K562 (cell line): Measurements from ENCODE around the gene GMEB2. TPM values are rescaled to one million over a fixed set of nuclear protein-coding genes. Genes with fewer than 3 reads are reported as not detected.

Experiments
- BCL6 ChIP-seq: fragments of 250-450 bp; sonication (Bioruptor Pico); IDR thresholded peaks from 2 replicates; pipeline ENCODE4 v1.4.0; 2020
- FOXA1 ChIP-seq: fragments of 450-650 bp; IDR thresholded peaks from 2 replicates; pipeline ENCODE4 v1.6.1; 2016; ENCODE audit warnings: mild to moderate bottlenecking, borderline replicate concordance
- FOXJ3 ChIP-seq: sonication (generic); formaldehyde crosslinking; IDR thresholded peaks from 2 replicates; pipeline ENCODE4 v1.4.0; 2020; ENCODE audit warnings: mild to moderate bottlenecking, missing genetic modification reagents
- HDAC8 ChIP-seq: fragments of 450-650 bp; IDR thresholded peaks from 2 replicates; pipeline ENCODE4 v1.6.1; 2016; ENCODE audit warnings: mild to moderate bottlenecking, missing genetic modification characterization, moderate library complexity, missing compliant biosample characterization
- HNRNPH1 ChIP-seq: fragments of 200-400 bp; formaldehyde crosslinking; optimal IDR thresholded peaks from 2 replicates; pipeline ENCODE3; 2017; ENCODE audit warnings: low read depth, mild to moderate bottlenecking, low read length, moderate library complexity
- KLF10 ChIP-seq: fragments of 250-450 bp; sonication (Bioruptor Pico); IDR thresholded peaks from 2 replicates; pipeline ENCODE4 v1.6.1; 2021; ENCODE audit warnings: matching md5 sums
- MAX ChIP-seq: sonication (generic); formaldehyde crosslinking; IDR thresholded peaks from 2 replicates; pipeline ENCODE4 v1.9.0; 2022; ENCODE audit warnings: mild to moderate bottlenecking, missing genetic modification reagents
- MCM7 ChIP-seq, 2 experiments: fragments of 450-650 bp; IDR thresholded peaks; 2 replicates each; pipeline ENCODE4 v1.6.1; 2016 to 2018
- NFIC ChIP-seq: fragments of 450-650 bp; IDR thresholded peaks from 2 replicates; pipeline ENCODE4 v1.6.1; 2017; ENCODE audit warnings: mild to moderate bottlenecking, inconsistent platforms
- NFRKB ChIP-seq: fragments of 450-650 bp; IDR thresholded peaks from 2 replicates; pipeline ENCODE4 v1.6.1; 2016; ENCODE audit warnings: low read depth
- POLR3G ChIP-seq: IDR thresholded peaks from 2 replicates; pipeline ENCODE4 v1.6.1; 2011; ENCODE audit not compliant: insufficient read length, insufficient replicate concordance; ENCODE audit errors: extremely low read depth
- RBM22 ChIP-seq: fragments of 200-400 bp; formaldehyde crosslinking; IDR thresholded peaks from 2 replicates; pipeline ENCODE4 v1.6.1; 2018; ENCODE audit warnings: low read length, low read depth; ENCODE audit not compliant: poor library complexity, severe bottlenecking
- SLC30A9 ChIP-seq: fragments of 250-450 bp; sonication (Bioruptor Pico); IDR thresholded peaks from 2 replicates; pipeline ENCODE4 v1.8.0; 2022; ENCODE audit warnings: mild to moderate bottlenecking, moderate library complexity
- SRSF3 ChIP-seq: fragments of 200-400 bp; formaldehyde crosslinking; IDR thresholded peaks from 2 replicates; pipeline ENCODE4 v1.6.1; 2016; ENCODE audit warnings: mild to moderate bottlenecking, low read length, moderate library complexity; ENCODE audit not compliant: insufficient read depth
- TAF1 ChIP-seq: IDR thresholded peaks from 2 replicates; pipeline ENCODE4 v1.6.1; 2011; ENCODE audit warnings: mild to moderate bottlenecking, low read length, moderate library complexity; ENCODE audit not compliant: insufficient read depth, control insufficient read depth, severe bottlenecking; ENCODE audit errors: extremely low read depth
- ZC3H4 ChIP-seq: sonication (generic); formaldehyde crosslinking; IDR thresholded peaks from 2 replicates; pipeline ENCODE4 v1.9.0; 2021; ENCODE audit warnings: missing genetic modification reagents, borderline replicate concordance
- ZFP91 ChIP-seq: sonication (generic); formaldehyde crosslinking; IDR thresholded peaks from 2 replicates; pipeline ENCODE4 v1.8.0; 2022; ENCODE audit warnings: mild to moderate bottlenecking, missing genetic modification reagents
- ZNF197 ChIP-seq: fragments of 200-800 bp; sonication (Bioruptor generic); IDR thresholded peaks from 2 replicates; pipeline ENCODE4 v1.6.1; 2016; ENCODE audit warnings: low read depth, missing genetic modification characterization, missing compliant biosample characterization
- ZNF3 ChIP-seq: fragments of 250-450 bp; sonication (Bioruptor Pico); IDR thresholded peaks from 2 replicates; pipeline ENCODE4 v1.5.0; 2021; ENCODE audit warnings: mild to moderate bottlenecking, moderate library complexity
- ZNF436 ChIP-seq: fragments of 250-450, 450-650 bp; sonication (Bioruptor Pico); formaldehyde crosslinking; IDR thresholded peaks from 2 replicates; pipeline ENCODE4 v1.7.0; 2020; ENCODE audit warnings: mild to moderate bottlenecking
- ZNF695 ChIP-seq: fragments of 450-650 bp; formaldehyde crosslinking; IDR thresholded peaks from 2 replicates; pipeline ENCODE4 v1.4.0; 2020; ENCODE audit warnings: mild to moderate bottlenecking, moderate library complexity
- polyA plus RNA-seq, 8 experiments: library from polyadenylated mRNA; depleted of rRNA in 4 of 8; stranded (reverse) in 5 of 8; unstranded in 3 of 8; fragments of >200 nt; fragmentation: Nextera tagmentation in 2 of 8; fragmentation: Illumina TruSeq in 1 of 8; extraction: Ambion mirVana in 2 of 8; extraction: Trizol in 1 of 8; gene quantifications; 2 replicates each; pipeline versions ENCODE4 v1.2.1 to v1.2.3, GENCODE V29; 2011 to 2014; ENCODE audit warnings: inconsistent platforms in 1 of 8, missing spikeins in 1 of 8
- total RNA-seq, 7 experiments: library from RNA; depleted of rRNA in 6 of 7; stranded (reverse); fragments of >200 nt in 6 of 7; fragmentation: Illumina TruSeq in 2 of 7; extraction: Trizol in 2 of 7; gene quantifications; 2 replicates each; pipeline versions ENCODE4 v1.2.1 to v1.2.3, GENCODE V29; 2011 to 2021; ENCODE audit warnings: low replicate concordance in 1 of 7
- TF ChIP-seq, protein P1 (sequence below), 2 experiments: fragments of 450-650 bp; conservative IDR thresholded peaks; 2 replicates each; pipeline ENCODE4 v1.6.1; 2017; ENCODE audit warnings: mild to moderate bottlenecking in 2 of 2, moderate library complexity in 2 of 2
- TF ChIP-seq, protein P2 (sequence below): fragments of 450-650 bp; formaldehyde crosslinking; IDR thresholded peaks from 2 replicates; pipeline ENCODE4 v1.4.0; 2022; ENCODE audit warnings: missing genetic modification characterization
- TF ChIP-seq, protein P3 (sequence below): fragments of 200-800 bp; sonication (Bioruptor generic); IDR thresholded peaks from 2 replicates; pipeline ENCODE4 v1.6.1; 2017; ENCODE audit warnings: missing genetic modification characterization, missing compliant biosample characterization

Gene GMEB2
- total and polyA plus RNA-seq, 9 of the 15 experiments (the other 6 are each of a cell fraction or from before 2014, with no cell fraction given) = 0.03 to 13.9 (median 6.3) TPM

GRCh38 chr20:63627129-63627750 lies 339 bp upstream of the GMEB2 start (continued):
- TF ChIP-seq, protein P1, sequence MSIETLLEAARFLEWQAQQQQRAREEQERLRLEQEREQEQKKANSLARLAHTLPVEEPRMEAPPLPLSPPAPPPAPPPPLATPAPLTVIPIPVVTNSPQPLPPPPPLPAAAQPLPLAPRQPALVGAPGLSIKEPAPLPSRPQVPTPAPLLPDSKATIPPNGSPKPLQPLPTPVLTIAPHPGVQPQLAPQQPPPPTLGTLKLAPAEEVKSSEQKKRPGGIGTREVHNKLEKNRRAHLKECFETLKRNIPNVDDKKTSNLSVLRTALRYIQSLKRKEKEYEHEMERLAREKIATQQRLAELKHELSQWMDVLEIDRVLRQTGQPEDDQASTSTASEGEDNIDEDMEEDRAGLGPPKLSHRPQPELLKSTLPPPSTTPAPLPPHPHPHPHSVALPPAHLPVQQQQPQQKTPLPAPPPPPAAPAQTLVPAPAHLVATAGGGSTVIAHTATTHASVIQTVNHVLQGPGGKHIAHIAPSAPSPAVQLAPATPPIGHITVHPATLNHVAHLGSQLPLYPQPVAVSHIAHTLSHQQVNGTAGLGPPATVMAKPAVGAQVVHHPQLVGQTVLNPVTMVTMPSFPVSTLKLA (conservative IDR thresholded peaks at IDR 0.05) = peak; percentile 54 to 89
- TF ChIP-seq RBM22 (no peak), SLC30A9 (no peak), HDAC8 (no peak), SRSF3 (no peak), ZFP91 (CRISPR knock-in tag) (no peak), ZNF436 (CRISPR knock-in tag) (no peak), POLR3G (no peak), FOXJ3 (no peak), NFRKB (no peak), ZNF3 (no peak), HNRNPH1 (no peak), MCM7 (IDR thresholded peaks at IDR 0.05) (no peak), ZC3H4 (CRISPR knock-in tag) (no peak), ZNF695 (no peak), BCL6 (CRISPR knock-in tag) (no peak), KLF10 (no peak), FOXA1 (no peak), MAX (CRISPR knock-in tag) (peak; percentile 90), ZNF197 (CRISPR knock-in tag) (0 out of 2 replicates have a peak, but pooled peaks have one; percentile 23), NFIC (no peak), TAF1 (peak; percentile 92)
- TF ChIP-seq, protein P2, sequence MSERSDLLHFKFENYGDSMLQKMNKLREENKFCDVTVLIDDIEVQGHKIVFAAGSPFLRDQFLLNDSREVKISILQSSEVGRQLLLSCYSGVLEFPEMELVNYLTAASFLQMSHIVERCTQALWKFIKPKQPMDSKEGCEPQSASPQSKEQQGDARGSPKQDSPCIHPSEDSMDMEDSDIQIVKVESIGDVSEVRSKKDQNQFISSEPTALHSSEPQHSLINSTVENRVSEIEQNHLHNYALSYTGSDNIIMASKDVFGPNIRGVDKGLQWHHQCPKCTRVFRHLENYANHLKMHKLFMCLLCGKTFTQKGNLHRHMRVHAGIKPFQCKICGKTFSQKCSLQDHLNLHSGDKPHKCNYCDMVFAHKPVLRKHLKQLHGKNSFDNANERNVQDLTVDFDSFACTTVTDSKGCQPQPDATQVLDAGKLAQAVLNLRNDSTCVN (CRISPR knock-in tag) = no peak
- TF ChIP-seq, protein P3, sequence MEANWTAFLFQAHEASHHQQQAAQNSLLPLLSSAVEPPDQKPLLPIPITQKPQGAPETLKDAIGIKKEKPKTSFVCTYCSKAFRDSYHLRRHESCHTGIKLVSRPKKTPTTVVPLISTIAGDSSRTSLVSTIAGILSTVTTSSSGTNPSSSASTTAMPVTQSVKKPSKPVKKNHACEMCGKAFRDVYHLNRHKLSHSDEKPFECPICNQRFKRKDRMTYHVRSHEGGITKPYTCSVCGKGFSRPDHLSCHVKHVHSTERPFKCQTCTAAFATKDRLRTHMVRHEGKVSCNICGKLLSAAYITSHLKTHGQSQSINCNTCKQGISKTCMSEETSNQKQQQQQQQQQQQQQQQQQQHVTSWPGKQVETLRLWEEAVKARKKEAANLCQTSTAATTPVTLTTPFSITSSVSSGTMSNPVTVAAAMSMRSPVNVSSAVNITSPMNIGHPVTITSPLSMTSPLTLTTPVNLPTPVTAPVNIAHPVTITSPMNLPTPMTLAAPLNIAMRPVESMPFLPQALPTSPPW = peak; percentile 95; the same call in 1 of the 2 replicates
